PC-3 (cell line): ENCODE data around the gene TAOK3. TPM values are rescaled to one million over a fixed set of nuclear protein-coding genes. Genes with fewer than 3 reads are reported as not detected.

Source experiments
- ATAC-seq: fragments of 200-7000 bp; cut with Tn5 transposase; 2 replicates; pipeline ENCODE4 v1.9.1; 2020; ENCODE audit warnings: mild to moderate bottlenecking, moderate library complexity
- BruUV-seq: library from RNA; stranded (reverse); fragments of 400-500 nt; replicated peaks from 2 replicates; lab custom pipeline; 2021; lab: Mats Ljungman, UMichigan
- CTCF ChIA-PET: fragments of 300-600 bp; sonication (Branson Sonifier 250); formaldehyde crosslinking; loops from one replicate; lab custom pipeline; 2022; ENCODE audit warnings: antibody characterized with exemption; lab: Charles Lee
- POLR2A ChIA-PET: fragments of 300-600 bp; sonication (Branson Sonifier 250); formaldehyde crosslinking; loops from one replicate; lab custom pipeline; 2022; ENCODE audit warnings: antibody characterized with exemption; ENCODE audit not compliant: unreplicated experiment; lab: Charles Lee
- DNase-seq: peaks from one replicate; pipeline ENCODE4 v3.0.0-alpha.2; 2015
- H2AFZ ChIP-seq: fragments of 300-600 bp; sonication (generic); 2 replicates; pipeline ENCODE4 v1.6.0; 2016; ENCODE audit warnings: antibody characterized with exemption, low read length
- H3F3A ChIP-seq: fragments of 300-600 bp; sonication (generic); one replicate; pipeline ENCODE4 v1.6.0; 2017; ENCODE audit warnings: antibody characterized with exemption, low read length, control low read depth, mild to moderate bottlenecking; ENCODE audit not compliant: unreplicated experiment
- H3K27ac ChIP-seq: fragments of 300-600 bp; sonication (generic); 2 replicates; pipeline ENCODE4 v1.5.1; 2016; ENCODE audit warnings: mild to moderate bottlenecking, low read length
- H3K27me3 ChIP-seq: fragments of 300-600 bp; sonication (generic); 2 replicates; pipeline ENCODE4 v1.6.1; 2016; ENCODE audit warnings: low read length, mixed read lengths
- H3K36me3 ChIP-seq: fragments of 300-600 bp; sonication (generic); 2 replicates; pipeline ENCODE4 v1.6.1; 2016; ENCODE audit warnings: low read depth, mixed run types, low read length, mixed read lengths
- H3K4me1 ChIP-seq: fragments of 300-600 bp; sonication (generic); 2 replicates; pipeline ENCODE4 v1.5.1; 2016; ENCODE audit warnings: low read length; ENCODE audit not compliant: insufficient read depth
- H3K4me2 ChIP-seq: fragments of 300-600 bp; sonication (generic); 2 replicates; pipeline ENCODE4 v1.6.0; 2016; ENCODE audit warnings: low read length
- H3K4me3 ChIP-seq: fragments of 300-600 bp; sonication (generic); 2 replicates; pipeline ENCODE4 v1.5.1; 2016; ENCODE audit warnings: mild to moderate bottlenecking, low read length, mixed read lengths
- H3K79me2 ChIP-seq: fragments of 300-600 bp; sonication (generic); 2 replicates; pipeline ENCODE4 v1.6.1; 2017; ENCODE audit warnings: low read length, mixed read lengths
- H3K9ac ChIP-seq: fragments of 300-600 bp; sonication (generic); 2 replicates; pipeline ENCODE4 v1.6.0; 2016; ENCODE audit warnings: mild to moderate bottlenecking, low read length
- H3K9me2 ChIP-seq: fragments of 300-600 bp; sonication (generic); replicated peaks from 2 replicates; pipeline ENCODE4 v1.6.1; 2016; ENCODE audit warnings: mixed run types, low read length, mixed read lengths
- H3K9me3 ChIP-seq: fragments of 300-600 bp; sonication (generic); 2 replicates; pipeline ENCODE4 v1.6.1; 2016; ENCODE audit warnings: low read length, mixed read lengths
- H4K20me1 ChIP-seq: fragments of 300-600 bp; sonication (generic); 2 replicates; pipeline ENCODE4 v1.6.1; 2016; ENCODE audit warnings: low read length, mixed read lengths
- EZH2 ChIP-seq: fragments of 300-600 bp; sonication (generic); IDR thresholded peaks from one replicate; pipeline ENCODE4 v1.6.1; 2017; ENCODE audit warnings: antibody characterized with exemption, mild to moderate bottlenecking, low read length; ENCODE audit not compliant: unreplicated experiment
- EZH2phosphoT487 ChIP-seq: fragments of 300-600 bp; sonication (generic); IDR thresholded peaks from 2 replicates; pipeline ENCODE4 v1.6.1; 2018; ENCODE audit warnings: mild to moderate bottlenecking, antibody characterized with exemption, low read length, borderline replicate concordance
- intact Hi-C: fragments of 100-400 bp; cut with micrococcal nuclease; formaldehyde crosslinking; loops from 2 replicates; pipeline ENCODE4 v1.9.0; 2023
- total RNA-seq: library from RNA; depleted of rRNA; stranded (reverse); fragments of >200 nt; gene quantifications from 2 replicates; pipeline ENCODE4 v1.2.3, GENCODE V29; 2014
- TF ChIP-seq, protein P1 (sequence below): fragments of 300-600 bp; sonication (generic); conservative IDR thresholded peaks from 2 replicates; pipeline ENCODE4 v1.5.1; 2017; ENCODE audit warnings: antibody characterized with exemption, low read depth, mild to moderate bottlenecking, low read length

TAOK3 gene
- total RNA-seq, 1 experiment from 2014 or later: 27.9 TPM

DNA sequence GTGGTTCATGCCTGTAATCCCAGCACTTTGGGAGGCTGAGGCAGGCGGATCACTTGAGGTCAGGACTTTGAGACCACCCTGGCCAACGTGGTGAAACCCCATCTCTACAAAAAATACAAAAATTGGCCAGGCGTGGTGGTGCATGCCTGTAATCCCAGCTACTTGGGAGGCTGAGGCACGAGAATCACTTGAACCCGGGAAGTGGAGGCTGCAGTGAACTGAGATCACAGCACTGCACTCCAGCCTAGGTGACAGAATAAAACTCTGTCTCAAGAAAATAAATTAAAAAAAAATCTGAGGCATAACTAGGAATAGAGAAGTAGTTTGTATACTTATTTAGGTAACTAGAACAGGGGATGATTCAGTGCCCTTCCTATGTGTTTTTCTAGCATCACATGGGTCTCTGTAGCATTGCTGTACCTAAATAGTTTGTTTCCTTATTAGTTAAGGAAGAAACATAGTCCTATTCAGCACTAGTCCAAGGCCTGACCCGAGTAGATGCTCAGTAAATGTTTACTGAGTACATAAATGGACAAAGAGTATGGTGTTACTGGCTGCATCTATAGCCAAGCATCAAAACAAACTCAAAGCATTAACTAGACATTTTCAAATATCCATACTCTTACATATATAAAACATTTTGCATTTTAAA lies 21.7 kb downstream of the TAOK3 start:
- 0 out of 2 replicates have a peak, but pooled peaks cover 5% of the 10 kb centered on the region for H3K79me2 ChIP-seq
- H4K20me1 ChIP-seq: no peaks in the 10 kb centered on the region

DNA sequence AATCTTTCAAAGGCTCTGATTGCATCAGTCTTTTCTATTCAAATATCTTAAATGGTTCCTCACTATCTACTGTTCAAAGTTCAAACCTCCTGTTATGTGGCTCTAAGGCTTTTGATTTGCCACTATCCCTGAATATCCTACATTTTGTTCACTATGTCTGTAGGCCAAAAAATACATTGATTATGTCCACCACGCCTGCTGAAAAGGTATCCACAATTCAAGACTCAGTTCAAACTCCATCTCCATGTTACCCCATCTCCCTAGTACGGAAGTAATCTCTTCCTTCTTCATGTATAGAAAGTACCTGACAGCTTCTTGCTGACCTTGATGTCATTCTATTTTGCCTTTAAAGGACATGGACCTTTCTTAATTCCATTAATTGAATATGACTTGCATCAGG lies 24.8 kb downstream of the TAOK3 start:
- no TSS peak for BruUV-seq
- ChIA-PET POLR2A (no interaction called here), CTCF (interaction anchor here (1.0 kb wide), 1 partner anchor 27 kb away, joined by 3 read pairs; no protein-coding TSS in a partner anchor)

More for the DNA sequence above, 21.7 kb downstream of the TAOK3 start:
- H3K4me1 ChIP-seq: no peaks in the 10 kb centered on the region
- H3K9me2 ChIP-seq: no peaks in the 10 kb centered on the region
- TF ChIP-seq EZH2phosphoT487 (no peak), EZH2 (no peak)
- TF ChIP-seq, protein P1, sequence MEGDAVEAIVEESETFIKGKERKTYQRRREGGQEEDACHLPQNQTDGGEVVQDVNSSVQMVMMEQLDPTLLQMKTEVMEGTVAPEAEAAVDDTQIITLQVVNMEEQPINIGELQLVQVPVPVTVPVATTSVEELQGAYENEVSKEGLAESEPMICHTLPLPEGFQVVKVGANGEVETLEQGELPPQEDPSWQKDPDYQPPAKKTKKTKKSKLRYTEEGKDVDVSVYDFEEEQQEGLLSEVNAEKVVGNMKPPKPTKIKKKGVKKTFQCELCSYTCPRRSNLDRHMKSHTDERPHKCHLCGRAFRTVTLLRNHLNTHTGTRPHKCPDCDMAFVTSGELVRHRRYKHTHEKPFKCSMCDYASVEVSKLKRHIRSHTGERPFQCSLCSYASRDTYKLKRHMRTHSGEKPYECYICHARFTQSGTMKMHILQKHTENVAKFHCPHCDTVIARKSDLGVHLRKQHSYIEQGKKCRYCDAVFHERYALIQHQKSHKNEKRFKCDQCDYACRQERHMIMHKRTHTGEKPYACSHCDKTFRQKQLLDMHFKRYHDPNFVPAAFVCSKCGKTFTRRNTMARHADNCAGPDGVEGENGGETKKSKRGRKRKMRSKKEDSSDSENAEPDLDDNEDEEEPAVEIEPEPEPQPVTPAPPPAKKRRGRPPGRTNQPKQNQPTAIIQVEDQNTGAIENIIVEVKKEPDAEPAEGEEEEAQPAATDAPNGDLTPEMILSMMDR: no peak
- H3K9ac ChIP-seq: no peak overlapping the region
- no peaks in the 10 kb centered on the region for H3K9me3 ChIP-seq
- no peaks in the 10 kb centered on the region for H3K36me3 ChIP-seq
- H3K27ac ChIP-seq: no peak overlapping the region
- BruUV-seq: no TSS peak
- ATAC-seq (no peak; the same call in 1 of the 2 replicates), DNase-seq (no peak)
- no peaks in the 10 kb centered on the region for H3F3A ChIP-seq
- no peaks in the 10 kb centered on the region for H3K27me3 ChIP-seq
- no peak overlapping the region for H3K4me3 ChIP-seq
- ChIA-PET CTCF (no interaction called here), POLR2A (no interaction called here)
- no peak overlapping the region for H2AFZ ChIP-seq
- no peak overlapping the region for H3K4me2 ChIP-seq
- intact Hi-C loops: no loop called here

More for the DNA sequence above, 24.8 kb downstream of the TAOK3 start:
- Histone ChIP-seq H3K9me2 (no peaks in the 10 kb centered on the region), H3K9ac (no peak overlapping the region), H3K27ac (no peak overlapping the region), H3K4me2 (no peak overlapping the region), H2AFZ (no peak overlapping the region), H4K20me1 (no peaks in the 10 kb centered on the region), H3K36me3 (no peaks in the 10 kb centered on the region), H3K27me3 (no peaks in the 10 kb centered on the region), H3K9me3 (no peaks in the 10 kb centered on the region), H3K4me1 (no peaks in the 10 kb centered on the region), H3F3A (no peaks in the 10 kb centered on the region), H3K79me2 (no peaks in the 10 kb centered on the region), H3K4me3 (no peak overlapping the region)
- no peak for TF ChIP-seq EZH2phosphoT487
- TF ChIP-seq, protein P1: no peak
- intact Hi-C loops: no loop called here
- DNase-seq (no peak), ATAC-seq (no peak)
